ENCODE data around the gene STX3. TPM values are rescaled to one million over a fixed set of nuclear protein-coding genes. Genes with fewer than 3 reads are reported as not detected.

Gene STX3
- total RNA-seq, 1 experiment from 2014 or later: 20.4 TPM

DNA sequence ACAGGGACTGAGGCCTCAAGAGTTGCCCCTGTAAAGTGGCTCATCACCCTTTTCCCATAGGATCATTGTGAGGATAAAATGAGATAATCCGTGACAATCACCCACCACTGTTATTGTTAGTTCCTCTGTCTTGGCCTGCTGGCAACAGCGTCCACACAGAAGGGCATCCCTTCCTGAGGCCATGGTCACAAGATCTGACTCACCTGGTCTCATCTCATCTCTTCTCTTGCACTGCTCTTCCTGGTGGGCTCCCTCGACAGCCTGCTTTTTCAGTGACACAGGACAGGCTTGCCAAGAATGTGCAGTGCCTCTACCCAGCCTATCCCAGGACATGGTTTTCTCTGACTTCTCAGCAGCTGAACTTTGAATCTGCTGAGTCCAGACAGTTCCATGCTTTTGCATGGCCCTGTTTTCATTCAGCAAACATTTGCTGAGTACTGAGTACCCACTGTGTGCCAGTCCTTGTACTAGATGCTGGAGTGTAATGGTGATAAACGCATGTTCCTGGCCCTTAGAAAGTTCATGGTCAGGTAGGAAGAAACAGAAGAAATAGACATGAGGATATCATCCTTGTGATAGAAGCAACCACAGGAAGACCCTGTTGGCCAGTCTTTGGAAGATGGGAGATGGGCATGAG lies 3.3 kb downstream of the STX3 start:
- Histone ChIP-seq H3K27me3 (ENCODE audit: insufficient read depth, low read length) (no peaks in the 10 kb centered on the region), H4K20me1 (ENCODE audit: insufficient read depth) (no peaks in the 10 kb centered on the region), H3K9me2 (ENCODE audit: insufficient read depth) (no peaks in the 10 kb centered on the region), H3K4me2 (ENCODE audit: low read length) (no peak overlapping the region), H3K27ac (ENCODE audit: low read depth, low read length) (no peak overlapping the region), H3K4me3 (replicated peaks in 1 of 2; ENCODE audit: low read depth in 1 of 2, low read length in 2 of 2) (no peak overlapping the region), H3K36me3 (ENCODE audit: control insufficient read depth in 1 of 2, insufficient read depth in 2 of 2, low read length in 2 of 2) (no peaks in the 10 kb centered on the region), H3K79me2 (ENCODE audit: insufficient read depth, low read length) (peaks cover 82% of the 10 kb centered on the region), H3K4me1 (ENCODE audit: control insufficient read depth in 1 of 2, insufficient read depth in 2 of 2, low read length in 2 of 2) (peaks cover 9 to 30% of the 10 kb centered on the region in 2 experiments), H3K9ac (ENCODE audit: low read length) (no peak overlapping the region), H3K9me3 (ENCODE audit: control insufficient read depth in 1 of 2, insufficient read depth in 1 of 2, low read depth in 1 of 2, low read length in 2 of 2) (no peaks in the 10 kb centered on the region), H2AFZ (ENCODE audit: low read depth, low read length, poor library complexity, severe bottlenecking) (no peak overlapping the region)
- CTCF ChIA-PET: no interaction called here
- ATAC-seq (no peak), DNase-seq (ENCODE audit: low read depth, low spot score) (no peak)
- POLR2A ChIA-PET: no interaction called here
- intact Hi-C loops (cut with micrococcal nuclease): loop anchor here (5.0 to 10.0 kb wide), 2 partner anchors 206 to 376 kb away; no protein-coding TSS in a partner anchor
- no TSS peak for BruUV-seq (replicated peaks)
- RAD21 ChIA-PET (ENCODE audit: low non-redundant PET in 1 of 2, low total read pairs in 2 of 2, uncharacterized antibody in 2 of 2, unreplicated experiment in 2 of 2): no interaction called here
- TF ChIP-seq, protein P1, sequence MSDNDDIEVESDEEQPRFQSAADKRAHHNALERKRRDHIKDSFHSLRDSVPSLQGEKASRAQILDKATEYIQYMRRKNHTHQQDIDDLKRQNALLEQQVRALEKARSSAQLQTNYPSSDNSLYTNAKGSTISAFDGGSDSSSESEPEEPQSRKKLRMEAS (IDR thresholded peaks at IDR 0.05): no peak
- no peak for TF ChIP-seq JUND (IDR thresholded peaks at IDR 0.05)
- TF ChIP-seq, protein P2, sequence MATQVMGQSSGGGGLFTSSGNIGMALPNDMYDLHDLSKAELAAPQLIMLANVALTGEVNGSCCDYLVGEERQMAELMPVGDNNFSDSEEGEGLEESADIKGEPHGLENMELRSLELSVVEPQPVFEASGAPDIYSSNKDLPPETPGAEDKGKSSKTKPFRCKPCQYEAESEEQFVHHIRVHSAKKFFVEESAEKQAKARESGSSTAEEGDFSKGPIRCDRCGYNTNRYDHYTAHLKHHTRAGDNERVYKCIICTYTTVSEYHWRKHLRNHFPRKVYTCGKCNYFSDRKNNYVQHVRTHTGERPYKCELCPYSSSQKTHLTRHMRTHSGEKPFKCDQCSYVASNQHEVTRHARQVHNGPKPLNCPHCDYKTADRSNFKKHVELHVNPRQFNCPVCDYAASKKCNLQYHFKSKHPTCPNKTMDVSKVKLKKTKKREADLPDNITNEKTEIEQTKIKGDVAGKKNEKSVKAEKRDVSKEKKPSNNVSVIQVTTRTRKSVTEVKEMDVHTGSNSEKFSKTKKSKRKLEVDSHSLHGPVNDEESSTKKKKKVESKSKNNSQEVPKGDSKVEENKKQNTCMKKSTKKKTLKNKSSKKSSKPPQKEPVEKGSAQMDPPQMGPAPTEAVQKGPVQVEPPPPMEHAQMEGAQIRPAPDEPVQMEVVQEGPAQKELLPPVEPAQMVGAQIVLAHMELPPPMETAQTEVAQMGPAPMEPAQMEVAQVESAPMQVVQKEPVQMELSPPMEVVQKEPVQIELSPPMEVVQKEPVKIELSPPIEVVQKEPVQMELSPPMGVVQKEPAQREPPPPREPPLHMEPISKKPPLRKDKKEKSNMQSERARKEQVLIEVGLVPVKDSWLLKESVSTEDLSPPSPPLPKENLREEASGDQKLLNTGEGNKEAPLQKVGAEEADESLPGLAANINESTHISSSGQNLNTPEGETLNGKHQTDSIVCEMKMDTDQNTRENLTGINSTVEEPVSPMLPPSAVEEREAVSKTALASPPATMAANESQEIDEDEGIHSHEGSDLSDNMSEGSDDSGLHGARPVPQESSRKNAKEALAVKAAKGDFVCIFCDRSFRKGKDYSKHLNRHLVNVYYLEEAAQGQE (IDR thresholded peaks at IDR 0.05; ENCODE audit: low read depth): no peak
- TF ChIP-seq POLR2AphosphoS5 (IDR thresholded peaks at IDR 0.05; ENCODE audit: low read depth, low read length): no peak
- no peak for TF ChIP-seq YY1 (IDR thresholded peaks at IDR 0.05; ENCODE audit: extremely low read depth, insufficient replicate concordance, low read depth, low read length)
- TF ChIP-seq SRF (IDR thresholded peaks at IDR 0.05; ENCODE audit: low read depth): no peak
- no peak for TF ChIP-seq CEBPB (IDR thresholded peaks at IDR 0.05; ENCODE audit: low read depth)
